HL-60 (cell line): Measurements from ENCODE around the gene UGGT2.
"Not testable (repeated sequence)": the region's sequence is repeated elsewhere in the genome, so short reads cannot be mapped to it uniquely, and the experiment has no call there.

Source experiments
- DNase-seq, 2 experiments: peaks; one replicate each; pipeline ENCODE4 v3.0.0-alpha.2; 2010 to 2020; ENCODE audit warnings: low read depth in 1 of 2, low spot score in 1 of 2
- H3K27ac ChIP-seq: fragments of 250-450 bp; sonication (Bioruptor Pico); replicated peaks from 2 replicates; pipeline ENCODE4 v1.5.1; 2020; ENCODE audit warnings: mild to moderate bottlenecking, moderate library complexity
- H3K27me3 ChIP-seq: fragments of 250-450 bp; sonication (Bioruptor Pico); 2 replicates; pipeline ENCODE4 v1.5.1; 2021; ENCODE audit warnings: mild to moderate bottlenecking, moderate library complexity; ENCODE audit not compliant: insufficient read depth, poor library complexity, severe bottlenecking
- H3K4me3 ChIP-seq: replicated peaks from 2 replicates; pipeline ENCODE4 v1.5.1; 2011; ENCODE audit warnings: mild to moderate bottlenecking, control low read depth, low read length; ENCODE audit not compliant: insufficient read depth
- GABPA ChIP-seq: IDR thresholded peaks from 2 replicates; pipeline ENCODE4 v1.6.1; 2012; ENCODE audit warnings: low read depth
- POLR2AphosphoS5 ChIP-seq: IDR thresholded peaks from 2 replicates; pipeline ENCODE4 v1.6.1; 2012; ENCODE audit warnings: low read depth
- SPI1 ChIP-seq: IDR thresholded peaks from 2 replicates; pipeline ENCODE4 v1.6.1; 2012; ENCODE audit warnings: low read depth, mild to moderate bottlenecking, borderline replicate concordance
- TF ChIP-seq, protein P1 (sequence below): IDR thresholded peaks from one replicate; pipeline ENCODE4 v1.5.1; 2011; ENCODE audit warnings: low read length, control low read depth, inconsistent platforms; ENCODE audit not compliant: insufficient read depth
- TF ChIP-seq, protein P2 (sequence below): IDR thresholded peaks from 2 replicates; pipeline ENCODE4 v1.6.1; 2012; ENCODE audit warnings: low read depth; ENCODE audit not compliant: insufficient replicate concordance

Gene UGGT2

DNA sequence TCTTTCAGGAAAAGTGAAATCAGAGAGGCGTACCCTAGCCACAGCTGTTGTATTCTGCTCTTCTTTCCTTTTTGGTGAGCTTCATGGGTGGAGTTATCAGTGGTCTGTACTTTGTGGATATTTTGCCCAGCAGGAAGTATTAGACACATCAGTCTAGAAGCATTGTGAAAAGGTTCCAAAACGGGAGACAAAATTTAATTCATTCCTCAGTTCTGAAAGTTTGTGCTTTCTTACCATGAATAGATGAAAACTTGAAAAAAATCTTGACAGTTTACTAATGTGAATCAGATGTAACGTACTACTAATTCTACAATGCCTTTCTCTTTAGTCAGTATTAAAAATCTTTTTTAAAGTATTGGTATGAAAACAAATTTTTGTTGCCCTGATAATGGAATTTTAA, 259.4 kb downstream of the UGGT2 start:
- H3K27ac ChIP-seq, result no peak overlapping the region
- no peaks in the 10 kb centered on the region for H3K27me3 ChIP-seq
- TF ChIP-seq, protein P1, sequence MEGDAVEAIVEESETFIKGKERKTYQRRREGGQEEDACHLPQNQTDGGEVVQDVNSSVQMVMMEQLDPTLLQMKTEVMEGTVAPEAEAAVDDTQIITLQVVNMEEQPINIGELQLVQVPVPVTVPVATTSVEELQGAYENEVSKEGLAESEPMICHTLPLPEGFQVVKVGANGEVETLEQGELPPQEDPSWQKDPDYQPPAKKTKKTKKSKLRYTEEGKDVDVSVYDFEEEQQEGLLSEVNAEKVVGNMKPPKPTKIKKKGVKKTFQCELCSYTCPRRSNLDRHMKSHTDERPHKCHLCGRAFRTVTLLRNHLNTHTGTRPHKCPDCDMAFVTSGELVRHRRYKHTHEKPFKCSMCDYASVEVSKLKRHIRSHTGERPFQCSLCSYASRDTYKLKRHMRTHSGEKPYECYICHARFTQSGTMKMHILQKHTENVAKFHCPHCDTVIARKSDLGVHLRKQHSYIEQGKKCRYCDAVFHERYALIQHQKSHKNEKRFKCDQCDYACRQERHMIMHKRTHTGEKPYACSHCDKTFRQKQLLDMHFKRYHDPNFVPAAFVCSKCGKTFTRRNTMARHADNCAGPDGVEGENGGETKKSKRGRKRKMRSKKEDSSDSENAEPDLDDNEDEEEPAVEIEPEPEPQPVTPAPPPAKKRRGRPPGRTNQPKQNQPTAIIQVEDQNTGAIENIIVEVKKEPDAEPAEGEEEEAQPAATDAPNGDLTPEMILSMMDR, result no peak
- TF ChIP-seq GABPA (no peak), SPI1 (no peak), POLR2AphosphoS5 (no peak)
- TF ChIP-seq, protein P2, sequence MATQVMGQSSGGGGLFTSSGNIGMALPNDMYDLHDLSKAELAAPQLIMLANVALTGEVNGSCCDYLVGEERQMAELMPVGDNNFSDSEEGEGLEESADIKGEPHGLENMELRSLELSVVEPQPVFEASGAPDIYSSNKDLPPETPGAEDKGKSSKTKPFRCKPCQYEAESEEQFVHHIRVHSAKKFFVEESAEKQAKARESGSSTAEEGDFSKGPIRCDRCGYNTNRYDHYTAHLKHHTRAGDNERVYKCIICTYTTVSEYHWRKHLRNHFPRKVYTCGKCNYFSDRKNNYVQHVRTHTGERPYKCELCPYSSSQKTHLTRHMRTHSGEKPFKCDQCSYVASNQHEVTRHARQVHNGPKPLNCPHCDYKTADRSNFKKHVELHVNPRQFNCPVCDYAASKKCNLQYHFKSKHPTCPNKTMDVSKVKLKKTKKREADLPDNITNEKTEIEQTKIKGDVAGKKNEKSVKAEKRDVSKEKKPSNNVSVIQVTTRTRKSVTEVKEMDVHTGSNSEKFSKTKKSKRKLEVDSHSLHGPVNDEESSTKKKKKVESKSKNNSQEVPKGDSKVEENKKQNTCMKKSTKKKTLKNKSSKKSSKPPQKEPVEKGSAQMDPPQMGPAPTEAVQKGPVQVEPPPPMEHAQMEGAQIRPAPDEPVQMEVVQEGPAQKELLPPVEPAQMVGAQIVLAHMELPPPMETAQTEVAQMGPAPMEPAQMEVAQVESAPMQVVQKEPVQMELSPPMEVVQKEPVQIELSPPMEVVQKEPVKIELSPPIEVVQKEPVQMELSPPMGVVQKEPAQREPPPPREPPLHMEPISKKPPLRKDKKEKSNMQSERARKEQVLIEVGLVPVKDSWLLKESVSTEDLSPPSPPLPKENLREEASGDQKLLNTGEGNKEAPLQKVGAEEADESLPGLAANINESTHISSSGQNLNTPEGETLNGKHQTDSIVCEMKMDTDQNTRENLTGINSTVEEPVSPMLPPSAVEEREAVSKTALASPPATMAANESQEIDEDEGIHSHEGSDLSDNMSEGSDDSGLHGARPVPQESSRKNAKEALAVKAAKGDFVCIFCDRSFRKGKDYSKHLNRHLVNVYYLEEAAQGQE, result no peak
- no peak for DNase-seq
- H3K4me3 ChIP-seq, result no peak overlapping the region

DNA sequence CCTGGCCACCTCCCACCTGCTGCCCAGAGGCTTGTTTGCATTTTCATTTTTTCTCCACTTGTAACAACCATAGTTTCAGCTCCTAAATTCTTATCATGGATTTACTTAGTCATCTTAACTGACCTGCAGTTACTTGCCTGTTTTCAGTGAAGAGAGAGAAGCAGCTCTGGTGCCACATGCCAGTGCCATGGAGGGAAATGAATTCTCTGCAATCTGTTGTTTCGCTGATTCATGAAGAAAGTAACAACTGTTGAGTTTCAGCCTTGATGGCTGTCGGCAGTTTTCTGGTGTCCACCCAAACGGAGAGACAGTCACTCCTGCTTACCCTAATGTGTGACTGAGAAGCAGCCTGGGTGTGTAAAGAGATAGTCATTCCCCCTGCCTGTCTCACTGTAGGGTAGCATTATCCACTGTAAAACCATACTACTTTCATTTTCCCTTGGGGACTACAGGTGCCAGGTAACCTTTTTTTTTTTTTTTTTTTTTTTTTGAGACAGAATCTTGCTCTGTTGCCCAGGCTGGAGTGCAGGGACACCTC, 260.1 kb downstream of the UGGT2 start:
- Histone ChIP-seq H3K4me3 (no peak overlapping the region), H3K27ac (no peak overlapping the region), H3K27me3 (no peaks in the 10 kb centered on the region)
- TF ChIP-seq POLR2AphosphoS5 (no peak), GABPA (no peak), SPI1 (no peak)
- TF ChIP-seq, protein P2, result no peak
- TF ChIP-seq, protein P1, result no peak
- no peak for DNase-seq

DNA sequence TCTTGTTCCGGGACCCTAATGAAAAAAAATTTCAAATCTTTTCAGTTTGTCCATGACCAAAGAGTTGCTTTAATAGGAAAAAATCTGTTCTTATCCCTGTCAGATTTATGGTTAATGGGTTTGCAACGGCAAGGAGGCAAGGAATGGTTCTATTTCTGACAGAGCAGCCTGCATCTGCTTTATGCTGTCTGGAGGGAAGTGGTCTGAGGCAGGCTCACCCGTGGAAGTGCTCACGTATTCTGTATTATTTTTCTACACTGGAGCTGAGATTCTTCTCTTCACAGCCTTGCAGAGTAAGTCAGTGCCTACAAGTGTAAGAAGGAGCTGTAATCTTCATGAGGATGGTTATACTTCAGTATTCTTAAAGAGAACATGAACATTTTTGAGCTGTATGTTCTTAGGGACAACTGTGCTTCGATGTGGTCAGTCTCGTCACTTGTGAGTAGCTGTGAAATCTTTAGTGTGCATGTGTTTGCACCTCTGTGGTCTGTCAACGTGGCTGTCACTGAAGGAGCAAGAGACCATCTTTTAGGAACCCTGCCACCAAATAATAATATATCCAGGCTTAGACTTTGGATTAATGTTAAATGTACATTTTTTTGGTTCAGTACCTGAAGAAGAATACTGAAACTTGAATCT, 262.0 kb downstream of the UGGT2 start:
- TF ChIP-seq, protein P1, result no peak
- TF ChIP-seq SPI1, result no peak
- TF ChIP-seq, protein P2, result no peak
- no peak for TF ChIP-seq GABPA
- no peak for TF ChIP-seq POLR2AphosphoS5
- DNase-seq, result no peak
- H3K27me3 ChIP-seq, result no peaks in the 10 kb centered on the region

DNA sequence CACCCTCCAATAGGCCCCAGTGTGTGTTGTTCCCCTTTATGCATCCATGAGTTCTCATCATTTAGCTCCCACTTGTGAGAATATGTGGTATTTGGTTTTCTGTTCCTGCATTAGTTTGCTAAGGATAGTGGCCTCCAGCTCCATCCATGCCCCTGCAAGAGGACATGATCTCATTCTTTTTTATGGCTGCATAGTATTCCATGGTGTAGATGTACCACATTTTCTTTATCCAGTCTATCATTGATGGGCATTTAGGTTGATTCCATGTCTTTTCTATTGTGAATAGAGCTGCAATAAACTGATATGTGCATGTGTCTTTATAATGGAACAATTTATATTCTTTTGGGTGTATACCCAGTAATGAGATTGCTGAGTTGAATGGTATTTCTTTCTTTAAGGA, 263.9 kb downstream of the UGGT2 start:
- H3K4me3 ChIP-seq, DNase-seq, H3K27ac ChIP-seq, H3K27me3 ChIP-seq: not testable (repeated sequence)

More for the DNA sequence above, 262.0 kb downstream of the UGGT2 start:
- Histone ChIP-seq H3K27ac (no peak overlapping the region), H3K4me3 (no peak overlapping the region)
